ENCODE measurements around the gene NXF1.
"Not testable (repeated sequence)": the region's sequence is repeated elsewhere in the genome, so short reads cannot be mapped to it uniquely, and the experiment has no call there.

The NXF1 gene

GRCh38 chr11:62787005-62787759 lies 18.1 kb downstream of the NXF1 start, which contains the start of gene TMEM179B:
TMEM179B (plus strand) TSS chr11:62787402; CDS start chr11:62787432, 30 bp downstream.
- DNase-seq: peak; percentile 91 to 99 (median 96)

- DNase-seq: peak; percentile 66 to 88 (median 79)
Observed at GRCh38 chr11:62786318-62787004, 18.8 kb downstream of the NXF1 start.

DNA sequence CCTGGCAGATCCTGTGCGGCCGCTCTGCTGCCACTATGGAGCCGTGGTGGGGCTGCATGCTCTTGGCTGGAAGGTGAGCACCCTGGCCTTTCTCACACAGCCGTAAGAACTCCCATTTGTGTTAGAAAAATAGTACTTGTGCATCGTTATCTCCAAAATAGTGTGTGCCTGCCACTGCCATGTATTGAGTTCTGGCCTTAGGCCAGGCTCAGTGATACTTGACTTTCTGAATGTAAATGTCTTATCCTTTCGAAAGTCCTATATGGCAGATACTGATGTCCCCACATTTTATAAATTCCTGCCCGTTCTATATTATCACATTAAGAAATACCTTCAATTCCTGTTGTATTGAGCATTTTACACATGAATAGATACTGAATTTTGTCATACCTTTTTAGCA lies 22.5 kb downstream of the NXF1 start:
- no peak for DNase-seq

DNA sequence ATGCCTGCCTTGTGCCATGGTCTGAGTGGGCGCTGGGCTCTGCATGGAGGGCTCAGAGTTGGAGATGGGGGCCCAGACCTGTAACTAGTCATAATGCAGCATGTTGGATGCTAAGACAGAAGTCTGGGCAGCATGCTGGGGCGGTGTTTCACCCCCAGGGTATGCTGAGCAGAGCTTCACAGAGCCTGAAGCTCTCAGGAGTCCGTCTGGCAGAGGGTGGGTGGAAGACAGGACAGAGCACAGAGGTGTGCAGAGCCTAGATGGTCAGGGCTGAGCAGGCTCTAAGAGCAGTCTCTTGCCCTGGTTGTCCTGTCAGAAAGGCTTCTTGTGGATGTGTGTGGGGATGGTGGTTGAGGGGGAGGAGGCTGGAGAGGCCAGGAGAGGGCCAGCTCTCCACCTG lies 26.8 kb downstream of the NXF1 start:
- no peak for DNase-seq

DNA sequence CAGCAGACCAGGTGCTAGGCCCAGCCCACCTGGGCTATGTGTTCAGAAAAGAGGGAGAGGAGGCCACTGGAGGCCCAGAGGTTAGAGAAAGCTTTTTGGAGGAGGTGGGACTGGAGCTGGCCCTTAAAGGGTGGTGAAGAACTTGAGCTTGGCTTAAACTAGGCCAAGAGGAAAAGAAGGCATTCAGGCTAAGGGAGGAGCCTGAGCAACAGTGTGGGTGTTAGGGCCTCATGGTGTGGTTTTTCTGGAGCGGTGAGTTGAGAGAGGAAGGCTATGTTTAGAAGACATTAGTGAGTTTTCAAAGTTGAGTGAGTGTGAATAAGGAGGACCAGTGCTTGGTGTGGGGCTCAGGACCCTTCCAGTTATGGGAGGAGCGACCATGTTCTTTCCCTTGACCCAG lies 27.9 kb downstream of the NXF1 start:
- DNase-seq: no peak

- no peak for DNase-seq
Observed at GRCh38 chr11:62775646-62776045, 29.6 kb downstream of the NXF1 start.

- no peak for DNase-seq
Observed at GRCh38 chr11:62774407-62774806, 30.8 kb downstream of the NXF1 start.

- DNase-seq: peak; percentile 83 to 94 (median 84)
Observed at GRCh38 chr11:62771144-62772021, 33.9 kb downstream of the NXF1 start, which contains the start of gene TAF6L. TAF6L (plus strand) TSS chr11:62771396; CDS start chr11:62775784, 4,388 bp downstream.

- no peak for DNase-seq
Observed at GRCh38 chr11:62770778-62771143, 34.5 kb downstream of the NXF1 start.

DNA sequence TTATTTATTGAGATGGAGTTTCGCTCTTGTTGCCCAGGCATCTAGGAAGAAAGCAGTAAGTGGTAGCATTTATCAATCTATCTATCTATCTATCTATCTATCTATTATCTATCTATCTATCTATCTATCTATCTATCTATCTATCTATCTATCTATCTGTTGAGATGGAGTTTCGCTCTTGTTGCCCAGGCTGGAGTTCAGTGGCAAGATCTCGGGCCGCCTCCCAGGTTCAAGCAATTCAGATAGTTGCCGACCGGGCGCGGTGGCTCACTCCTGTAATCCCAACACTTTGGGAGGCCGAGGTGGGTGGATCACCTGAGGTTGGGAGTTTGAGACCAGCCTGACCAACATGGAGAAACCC lies 44.4 kb downstream of the NXF1 start:
- not testable (repeated sequence) for DNase-seq

- no peak for DNase-seq
Observed at GRCh38 chr11:62757846-62758788, 47.1 kb downstream of the NXF1 start.

GRCh38 chr11:62755086-62755615 lies 50.1 kb downstream of the NXF1 start:
- DNase-seq: no peak

DNA sequence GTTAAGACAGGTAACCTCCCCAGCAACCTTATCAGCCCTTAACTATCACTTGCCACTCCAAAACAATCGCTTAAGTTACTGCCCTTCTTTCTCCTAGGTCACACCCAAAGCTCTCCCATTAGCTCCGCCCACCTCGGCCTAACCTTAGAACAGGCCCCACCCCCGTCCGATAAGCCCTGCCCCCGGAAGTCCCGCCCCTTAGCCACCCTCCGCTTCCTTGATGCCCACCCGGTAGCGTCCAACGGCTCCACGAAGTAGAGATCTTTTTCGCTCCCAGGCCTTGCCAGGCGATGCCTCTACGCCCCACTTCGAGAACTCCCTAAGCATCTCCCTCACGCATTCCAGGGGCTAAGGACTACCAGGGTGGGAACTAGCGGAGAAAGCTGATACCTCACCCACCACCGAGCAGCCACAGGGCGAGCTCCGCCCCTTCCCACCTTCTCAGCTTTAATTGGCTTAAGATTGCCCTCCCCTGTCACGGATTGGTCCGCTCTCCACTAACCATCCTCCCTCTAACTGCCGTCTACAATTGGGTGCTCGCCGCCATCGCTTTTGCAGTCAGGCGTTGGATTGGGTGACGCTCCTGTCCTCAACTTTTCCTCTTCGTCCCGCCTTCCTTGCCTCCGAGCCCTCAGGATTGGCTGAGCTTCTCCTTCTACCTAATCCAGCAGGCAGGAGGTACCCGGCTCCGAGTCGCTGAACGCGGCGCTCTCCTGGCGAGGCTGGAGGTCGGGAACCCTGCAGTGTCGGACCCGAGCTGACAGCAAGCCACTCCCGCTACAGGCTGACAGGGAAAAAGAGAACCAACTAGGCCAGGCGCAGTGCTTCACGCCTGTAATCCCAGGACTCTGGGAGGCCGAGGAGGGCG lies 51.3 kb downstream of the NXF1 start, which contains the start of gene ZBTB3:
TSS of gene ZBTB3 (minus strand) at position 425 of the 868 bp plus-strand sequence. CDS start 496 bp downstream, outside the sequence.
- peak; percentile 92 to 100 (median 95) for DNase-seq

GRCh38 chr11:62752994-62753735 lies 52.1 kb downstream of the NXF1 start:
- DNase-seq: no peak

- no peak for DNase-seq
Observed at GRCh38 chr11:62752177-62752785, 53.0 kb downstream of the NXF1 start.

GRCh38 chr11:62749931-62750330 lies 55.3 kb downstream of the NXF1 start:
- DNase-seq: not testable (repeated sequence)

DNA sequence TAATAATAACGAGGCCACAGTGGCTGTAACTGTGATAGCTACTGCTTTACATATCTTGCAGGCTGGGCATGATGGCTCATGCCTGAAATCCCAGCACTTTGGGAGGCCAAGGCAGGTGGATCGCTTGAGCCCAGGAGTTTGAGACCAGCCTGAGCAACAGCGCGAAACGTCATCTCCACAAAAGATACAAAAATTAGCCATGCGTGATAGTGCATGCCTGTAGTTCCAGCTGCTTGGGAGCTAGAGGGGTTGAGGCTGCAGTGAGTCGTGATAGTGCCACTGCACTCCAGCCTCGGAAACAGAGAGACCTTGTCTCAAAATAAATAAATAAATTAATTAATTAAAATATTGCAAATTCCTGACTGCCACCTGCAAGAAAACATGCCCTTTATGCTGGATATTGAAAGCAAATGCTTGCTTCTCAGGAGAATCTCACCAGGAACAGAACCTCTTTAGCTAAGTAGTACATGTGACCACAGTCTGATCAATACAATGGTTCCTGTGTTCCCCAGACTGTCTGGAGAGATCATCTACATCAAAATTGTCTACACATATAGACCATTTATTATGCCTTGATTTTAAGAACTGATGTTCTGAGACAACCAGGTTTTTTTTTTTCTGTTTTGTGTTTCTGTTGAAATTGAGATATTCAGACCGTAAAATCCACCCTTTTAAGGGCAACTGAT lies 57.6 kb downstream of the NXF1 start:
- no peak for DNase-seq

Measured in T-helper 1 cell (primary cell).